Neural progenitor cell (in vitro differentiated cells): Measurements from ENCODE around the gene PTPRR. TPM values are rescaled to one million over a fixed set of nuclear protein-coding genes. Genes with fewer than 3 reads are reported as not detected.

Source experiments
- DNase-seq: peaks from one replicate; pipeline ENCODE4 v3.0.0-alpha.2; 2016; ENCODE audit warnings: low spot score
- H2AFZ ChIP-seq: fragments of 200-600 bp; sonication (generic); replicated peaks from 2 replicates; pipeline ENCODE4 v1.6.1; 2016; ENCODE audit warnings: antibody characterized with exemption
- H3F3A ChIP-seq: fragments of 200-600 bp; sonication (generic); 2 replicates; pipeline ENCODE4 v1.6.1; 2016; ENCODE audit warnings: antibody characterized with exemption, low read depth
- H3K27ac ChIP-seq: fragments of 200-600 bp; sonication (generic); 2 replicates; pipeline ENCODE4 v1.5.1; 2016; ENCODE audit warnings: mild to moderate bottlenecking
- H3K27me3 ChIP-seq: fragments of 200-600 bp; sonication (generic); 2 replicates; pipeline ENCODE4 v1.6.1; 2016; ENCODE audit warnings: mild to moderate bottlenecking, moderate library complexity
- H3K36me3 ChIP-seq: fragments of 200-600 bp; sonication (generic); 2 replicates; pipeline ENCODE4 v1.5.1; 2016
- H3K4me1 ChIP-seq: fragments of 200-600 bp; sonication (generic); 2 replicates; pipeline ENCODE4 v1.6.1; 2016; ENCODE audit warnings: mixed run types
- H3K4me2 ChIP-seq: fragments of 200-600 bp; sonication (generic); 2 replicates; pipeline ENCODE4 v1.6.1; 2016
- H3K4me3 ChIP-seq: fragments of 200-600 bp; sonication (generic); 2 replicates; pipeline ENCODE4 v1.5.1; 2016
- H3K79me2 ChIP-seq: fragments of 200-600 bp; sonication (generic); 2 replicates; pipeline ENCODE4 v1.6.1; 2016; ENCODE audit warnings: low read depth
- H3K9ac ChIP-seq: fragments of 200-600 bp; sonication (generic); 2 replicates; pipeline ENCODE4 v1.6.1; 2016
- H3K9me3 ChIP-seq: fragments of 200-600 bp; sonication (generic); 2 replicates; pipeline ENCODE4 v1.5.1; 2016; ENCODE audit warnings: low read depth
- H4K20me1 ChIP-seq: fragments of 200-600 bp; sonication (generic); 2 replicates; pipeline ENCODE4 v1.6.1; 2016; ENCODE audit warnings: low read depth
- H3K27ac Mint-ChIP-seq: 3 replicates; pipeline ENCODE4 v1.8.0; 2021; ENCODE audit warnings: mixed read lengths
- H3K27me3 Mint-ChIP-seq: 2 replicates; pipeline ENCODE4 v1.8.0; 2022; ENCODE audit warnings: low read depth, mild to moderate bottlenecking, inconsistent platforms, moderate library complexity, mixed read lengths; ENCODE audit not compliant: insufficient read depth
- H3K36me3 Mint-ChIP-seq: 3 replicates; pipeline ENCODE4 v1.8.0; 2021; ENCODE audit warnings: mixed read lengths
- H3K4me1 Mint-ChIP-seq: 3 replicates; pipeline ENCODE4 v1.8.0; 2021; ENCODE audit warnings: mixed read lengths
- H3K4me3 Mint-ChIP-seq: 3 replicates; pipeline ENCODE4 v1.8.0; 2021; ENCODE audit warnings: mild to moderate bottlenecking, moderate library complexity, mixed read lengths
- H3K9me3 Mint-ChIP-seq: 3 replicates; pipeline ENCODE4 v1.8.0; 2020; ENCODE audit warnings: mixed read lengths
- EZH2 ChIP-seq: fragments of 200-600 bp; sonication (generic); IDR thresholded peaks from 2 replicates; pipeline ENCODE4 v1.6.1; 2017; ENCODE audit warnings: antibody characterized with exemption, mild to moderate bottlenecking, moderate library complexity
- EZH2phosphoT487 ChIP-seq: fragments of 200-600 bp; sonication (generic); IDR thresholded peaks from 2 replicates; pipeline ENCODE4 v1.6.1; 2017; ENCODE audit warnings: antibody characterized with exemption
- total RNA-seq: library from RNA; depleted of rRNA; stranded (reverse); fragments of >200 nt; gene quantifications from 2 replicates; pipeline ENCODE4 v1.2.3, GENCODE V29; 2015; ENCODE audit warnings: low replicate concordance
- TF ChIP-seq, protein P1 (sequence below): fragments of 200-600 bp; sonication (generic); IDR thresholded peaks from 2 replicates; pipeline ENCODE4 v1.5.1; 2017; ENCODE audit warnings: antibody characterized with exemption, mild to moderate bottlenecking

The PTPRR gene
- total RNA-seq, 1 donor from 2014 or later: not detected

DNA sequence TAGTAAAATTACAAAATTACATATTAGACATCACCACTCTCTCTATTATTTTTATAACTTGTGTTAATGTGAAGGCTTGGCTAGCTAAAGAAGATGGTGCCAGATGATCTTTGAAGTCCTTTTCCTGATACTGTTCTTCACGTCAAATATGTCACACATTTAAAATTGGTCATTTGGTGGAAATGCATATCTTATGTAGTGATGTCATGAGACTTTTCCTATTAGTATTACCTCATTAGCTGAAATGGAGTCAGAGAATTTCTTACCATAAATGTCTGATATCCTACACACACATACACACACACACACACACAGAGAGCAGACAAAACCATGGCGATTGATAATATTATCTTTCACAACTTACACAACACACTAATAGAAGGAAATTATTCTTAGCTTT lies 158.5 kb downstream of the PTPRR start:
- Histone ChIP-seq H2AFZ (no peak overlapping the region), H4K20me1 (no peaks in the 10 kb centered on the region), H3K79me2 (no peaks in the 10 kb centered on the region), H3F3A (peaks cover 8% of the 10 kb centered on the region), H3K27me3 (no peaks in the 10 kb centered on the region), H3K4me3 (no peak overlapping the region), H3K9ac (no peak overlapping the region), H3K4me1 (peaks cover 16% of the 10 kb centered on the region), H3K4me2 (no peak overlapping the region), H3K27ac (no peak overlapping the region), H3K9me3 (no peaks in the 10 kb centered on the region), H3K36me3 (no peaks in the 10 kb centered on the region)
- Mint-ChIP-seq H3K4me1 (peaks cover 14% of the 10 kb centered on the region), H3K36me3 (no peaks in the 10 kb centered on the region), H3K9me3 (peaks cover 3% of the 10 kb centered on the region), H3K4me3 (no peak overlapping the region), H3K27me3 (no peaks in the 10 kb centered on the region), H3K27ac (no peak overlapping the region)
- no peak for DNase-seq
- TF ChIP-seq EZH2phosphoT487 (no peak), EZH2 (no peak)
- TF ChIP-seq, protein P1, sequence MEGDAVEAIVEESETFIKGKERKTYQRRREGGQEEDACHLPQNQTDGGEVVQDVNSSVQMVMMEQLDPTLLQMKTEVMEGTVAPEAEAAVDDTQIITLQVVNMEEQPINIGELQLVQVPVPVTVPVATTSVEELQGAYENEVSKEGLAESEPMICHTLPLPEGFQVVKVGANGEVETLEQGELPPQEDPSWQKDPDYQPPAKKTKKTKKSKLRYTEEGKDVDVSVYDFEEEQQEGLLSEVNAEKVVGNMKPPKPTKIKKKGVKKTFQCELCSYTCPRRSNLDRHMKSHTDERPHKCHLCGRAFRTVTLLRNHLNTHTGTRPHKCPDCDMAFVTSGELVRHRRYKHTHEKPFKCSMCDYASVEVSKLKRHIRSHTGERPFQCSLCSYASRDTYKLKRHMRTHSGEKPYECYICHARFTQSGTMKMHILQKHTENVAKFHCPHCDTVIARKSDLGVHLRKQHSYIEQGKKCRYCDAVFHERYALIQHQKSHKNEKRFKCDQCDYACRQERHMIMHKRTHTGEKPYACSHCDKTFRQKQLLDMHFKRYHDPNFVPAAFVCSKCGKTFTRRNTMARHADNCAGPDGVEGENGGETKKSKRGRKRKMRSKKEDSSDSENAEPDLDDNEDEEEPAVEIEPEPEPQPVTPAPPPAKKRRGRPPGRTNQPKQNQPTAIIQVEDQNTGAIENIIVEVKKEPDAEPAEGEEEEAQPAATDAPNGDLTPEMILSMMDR: no peak

DNA sequence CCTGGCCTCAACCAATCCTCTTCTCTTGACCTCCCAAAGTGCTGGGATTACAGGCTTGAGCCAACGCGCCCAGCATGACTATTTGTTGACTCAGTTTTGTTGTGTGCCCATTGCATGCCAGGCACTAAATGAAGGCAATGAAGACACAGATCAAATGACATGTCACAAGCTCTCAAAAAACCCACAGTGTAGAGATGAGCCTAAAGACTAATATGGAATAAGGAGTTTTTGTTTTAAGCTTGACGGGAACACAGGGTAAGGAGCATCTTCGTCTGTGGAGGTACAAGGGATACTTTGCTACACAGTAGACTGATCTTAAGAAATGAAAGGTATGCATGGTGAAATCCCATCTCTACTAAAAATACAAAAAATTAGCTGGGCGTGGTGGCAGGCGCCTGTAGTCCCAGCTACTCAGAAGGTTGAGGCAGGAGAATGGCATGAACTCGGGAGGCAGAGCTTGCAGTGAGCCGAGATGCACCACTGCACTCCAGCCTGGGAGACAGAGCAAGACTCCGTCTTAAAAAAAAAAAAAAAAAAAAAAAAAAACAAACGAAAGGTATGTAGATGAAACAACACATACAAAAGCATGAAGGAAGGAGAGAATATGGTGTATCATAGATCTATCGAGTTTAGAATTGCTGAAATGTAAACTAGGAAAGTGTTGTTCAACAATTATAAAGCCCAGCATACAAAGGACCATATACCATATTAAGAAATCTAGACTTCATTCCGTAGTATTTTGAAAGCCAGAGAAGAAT lies 161.2 kb downstream of the PTPRR start:
- H3K4me3 ChIP-seq: no peak overlapping the region
- no peak overlapping the region for H3K27ac Mint-ChIP-seq
- no peak overlapping the region for H3K9ac ChIP-seq
- no peak for DNase-seq
- no peaks in the 10 kb centered on the region for H3K27me3 Mint-ChIP-seq
- H4K20me1 ChIP-seq: no peaks in the 10 kb centered on the region
- H3K79me2 ChIP-seq: no peaks in the 10 kb centered on the region
- H3K9me3 Mint-ChIP-seq: no peaks in the 10 kb centered on the region
- H3K4me2 ChIP-seq: no peak overlapping the region
- H3K27me3 ChIP-seq: no peaks in the 10 kb centered on the region
- TF ChIP-seq EZH2 (no peak), EZH2phosphoT487 (no peak)
- TF ChIP-seq, protein P1: no peak
- H3K4me1 Mint-ChIP-seq: peaks cover 23% of the 10 kb centered on the region
- H3K4me3 Mint-ChIP-seq: no peak overlapping the region
- H3K9me3 ChIP-seq: no peaks in the 10 kb centered on the region
- no peaks in the 10 kb centered on the region for H3K36me3 Mint-ChIP-seq
- H2AFZ ChIP-seq: no peak overlapping the region
- H3F3A ChIP-seq: peaks cover 8% of the 10 kb centered on the region
- no peaks in the 10 kb centered on the region for H3K36me3 ChIP-seq
- H3K4me1 ChIP-seq: peaks cover 34% of the 10 kb centered on the region
- no peak overlapping the region for H3K27ac ChIP-seq

DNA sequence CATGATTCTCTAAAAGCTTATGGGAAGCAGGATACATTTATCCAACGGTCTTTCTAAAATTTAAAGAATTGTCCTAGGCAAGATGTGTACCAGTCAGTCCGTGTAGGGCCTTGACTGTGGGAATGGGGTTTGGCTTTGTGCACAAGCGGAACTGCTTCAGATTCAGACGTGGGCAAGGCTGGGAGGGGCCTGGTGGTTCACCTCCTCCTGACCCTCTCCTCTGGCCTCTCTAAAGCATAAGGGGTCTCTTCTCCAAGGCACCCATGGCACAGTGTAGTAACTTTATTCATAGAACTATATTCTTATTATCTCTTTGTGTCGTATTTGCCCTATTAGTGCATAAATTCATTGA lies 162.1 kb downstream of the PTPRR start:
- H3K36me3 Mint-ChIP-seq: no peaks in the 10 kb centered on the region
- Histone ChIP-seq H3K9ac (no peak overlapping the region), H3K4me3 (no peak overlapping the region), H3K27ac (no peak overlapping the region), H3F3A (peaks cover 8% of the 10 kb centered on the region), H3K27me3 (no peaks in the 10 kb centered on the region), H3K4me1 (peaks cover 34% of the 10 kb centered on the region), H3K9me3 (no peaks in the 10 kb centered on the region), H3K4me2 (no peak overlapping the region), H3K36me3 (no peaks in the 10 kb centered on the region), H3K79me2 (no peaks in the 10 kb centered on the region), H2AFZ (no peak overlapping the region), H4K20me1 (no peaks in the 10 kb centered on the region)
- H3K9me3 Mint-ChIP-seq: no peaks in the 10 kb centered on the region
- peaks cover 23% of the 10 kb centered on the region for H3K4me1 Mint-ChIP-seq
- no peak overlapping the region for H3K27ac Mint-ChIP-seq
- no peak overlapping the region for H3K4me3 Mint-ChIP-seq
- TF ChIP-seq, protein P1: no peak
- TF ChIP-seq EZH2phosphoT487: no peak
- TF ChIP-seq EZH2: no peak
- DNase-seq: no peak
- H3K27me3 Mint-ChIP-seq: no peaks in the 10 kb centered on the region
